Measurements from ENCODE around the gene GSX1.

GSX1 gene

GRCh38 chr13:27782151-27782550, 10.1 kb upstream of the GSX1 start:
- 83% methylated on average over 5 of the region's 5 CpGs for WGBS
- Histone ChIP-seq H3K36me3 (ENCODE audit: insufficient read depth, low read length) (no peaks in the 10 kb centered on the region), H3K9me3 (ENCODE audit: insufficient read depth, low read depth, low read length) (no peaks in the 10 kb centered on the region), H3K27me3 (ENCODE audit: insufficient read depth, low read length) (peaks cover 72% of the 10 kb centered on the region), H3K9ac (ENCODE audit: low read depth, low read length) (no peak overlapping the region), H3K4me3 (ENCODE audit: low read length) (no peak overlapping the region), H3K4me1 (ENCODE audit: insufficient read depth, low read length) (peaks cover 3% of the 10 kb centered on the region; the same call in 1 of the 2 replicates), H3K27ac (ENCODE audit: low read depth, low read length) (no peak overlapping the region)

DNA sequence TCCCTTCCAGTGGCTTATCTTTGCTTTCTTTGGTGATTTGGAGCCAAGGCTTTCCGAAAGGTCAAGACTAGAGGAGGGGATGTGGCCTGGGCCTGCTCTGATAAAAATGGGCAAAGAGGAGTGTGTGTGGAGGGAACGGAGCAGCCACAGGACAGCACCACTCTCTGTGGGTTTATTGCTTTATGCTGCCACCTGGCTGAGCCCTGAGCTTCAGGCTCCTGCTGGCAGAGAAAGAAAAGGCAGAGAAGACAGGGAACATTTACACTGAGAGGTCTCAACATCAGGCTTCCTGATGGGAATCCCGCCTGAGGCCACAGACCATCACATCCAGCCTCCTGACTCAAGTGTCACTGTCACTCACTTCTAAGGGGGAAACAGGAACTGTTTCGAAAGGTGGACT, 9.2 kb upstream of the GSX1 start:
- Histone ChIP-seq H3K27ac (ENCODE audit: low read depth, low read length) (no peak overlapping the region), H3K9me3 (ENCODE audit: insufficient read depth, low read depth, low read length) (no peaks in the 10 kb centered on the region), H3K4me1 (ENCODE audit: insufficient read depth, low read length) (peaks cover 3% of the 10 kb centered on the region; the same call in 1 of the 2 replicates), H3K36me3 (ENCODE audit: insufficient read depth, low read length) (no peaks in the 10 kb centered on the region), H3K4me3 (ENCODE audit: low read length) (no peak overlapping the region), H3K9ac (ENCODE audit: low read depth, low read length) (no peak overlapping the region), H3K27me3 (ENCODE audit: insufficient read depth, low read length) (peaks cover 72% of the 10 kb centered on the region)
- 45% methylated on average over 4 of the region's 4 CpGs for WGBS

- Histone ChIP-seq H3K4me3 (ENCODE audit: low read length) (no peak overlapping the region), H3K4me1 (ENCODE audit: insufficient read depth, low read length) (peaks cover 18% of the 10 kb centered on the region), H3K9ac (ENCODE audit: low read depth, low read length) (no peak overlapping the region), H3K27ac (ENCODE audit: low read depth, low read length) (no peak overlapping the region), H3K36me3 (ENCODE audit: insufficient read depth, low read length) (no peaks in the 10 kb centered on the region), H3K9me3 (ENCODE audit: insufficient read depth, low read depth, low read length) (no peaks in the 10 kb centered on the region), H3K27me3 (ENCODE audit: insufficient read depth, low read length) (peaks cover 99% of the 10 kb centered on the region)
- WGBS: 53% methylated on average over 1 of the region's 1 CpG
These were observed 4.0 kb upstream of the GSX1 start for GRCh38 chr13:27788271-27788670.

DNA sequence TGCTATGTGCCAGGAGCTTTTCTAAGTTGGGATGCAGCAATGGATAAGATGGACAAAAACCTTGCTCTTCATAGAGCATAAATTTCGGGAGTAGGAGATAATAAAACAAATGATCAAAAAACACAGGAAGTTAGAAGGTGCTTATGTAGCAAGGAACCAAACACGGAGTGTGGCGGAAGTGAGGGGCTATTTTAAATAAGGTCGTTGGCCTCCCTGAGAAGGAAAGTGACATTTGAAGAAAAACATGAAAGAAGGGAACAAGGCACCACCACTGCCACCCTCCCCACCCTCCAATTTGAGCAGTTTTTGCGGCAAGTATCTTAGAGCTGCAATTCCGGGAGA, 3.2 kb upstream of the GSX1 start:
- Histone ChIP-seq H3K27me3 (ENCODE audit: insufficient read depth, low read length) (peaks cover 99% of the 10 kb centered on the region), H3K27ac (ENCODE audit: low read depth, low read length) (no peak overlapping the region), H3K9ac (ENCODE audit: low read depth, low read length) (no peak overlapping the region), H3K36me3 (ENCODE audit: insufficient read depth, low read length) (no peaks in the 10 kb centered on the region), H3K9me3 (ENCODE audit: insufficient read depth, low read depth, low read length) (no peaks in the 10 kb centered on the region), H3K4me1 (ENCODE audit: insufficient read depth, low read length) (peaks cover 18% of the 10 kb centered on the region), H3K4me3 (ENCODE audit: low read length) (no peak overlapping the region)
- WGBS: 23% methylated on average over 6 of the region's 6 CpGs

DNA sequence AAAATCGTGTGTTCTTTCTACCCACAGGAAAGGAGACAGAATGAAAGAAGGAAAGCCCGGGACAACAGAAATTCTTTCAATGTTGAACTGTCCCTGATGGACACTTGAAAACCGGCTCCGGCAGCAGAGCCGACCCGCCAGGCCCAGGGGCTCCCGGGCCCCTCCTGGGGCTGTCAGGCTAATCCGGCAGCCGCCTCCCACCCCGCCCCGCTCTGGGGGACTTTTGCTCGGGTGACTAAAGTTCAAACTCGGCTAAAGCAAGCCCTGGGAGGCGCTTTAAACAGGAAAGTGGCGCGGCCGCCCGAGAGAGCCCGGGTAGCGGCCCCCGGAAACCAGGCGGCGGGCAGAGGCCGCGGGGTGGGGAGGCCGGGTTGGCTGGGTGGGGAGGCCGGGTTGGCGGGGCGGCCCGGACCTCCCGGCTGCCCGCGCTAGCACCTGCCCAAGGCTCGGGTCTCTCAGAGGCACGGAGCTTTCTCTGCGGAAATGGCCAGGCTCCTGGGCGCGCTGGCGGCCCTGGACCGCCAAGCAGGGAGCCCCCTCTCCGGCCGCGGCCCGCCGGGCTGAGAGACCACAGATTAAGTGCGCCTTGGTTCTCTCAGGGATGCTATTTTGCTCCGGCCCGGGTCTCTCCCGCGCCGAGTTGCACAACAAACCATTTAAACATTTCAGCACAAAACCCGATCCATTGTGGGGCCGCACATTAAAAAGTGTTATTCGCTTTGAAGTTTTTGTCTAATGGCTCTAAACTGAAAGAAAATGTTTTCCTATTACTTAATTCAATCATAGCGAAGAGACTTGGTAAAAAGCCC, 2.6 kb upstream of the GSX1 start:
- Histone ChIP-seq H3K4me3 (ENCODE audit: low read length) (no peak overlapping the region), H3K9me3 (ENCODE audit: insufficient read depth, low read depth, low read length) (no peaks in the 10 kb centered on the region), H3K27ac (ENCODE audit: low read depth, low read length) (no peak overlapping the region), H3K27me3 (ENCODE audit: insufficient read depth, low read length) (peaks cover 99% of the 10 kb centered on the region), H3K36me3 (ENCODE audit: insufficient read depth, low read length) (no peaks in the 10 kb centered on the region), H3K4me1 (ENCODE audit: insufficient read depth, low read length) (peaks cover 18% of the 10 kb centered on the region), H3K9ac (ENCODE audit: low read depth, low read length) (no peak overlapping the region)
- WGBS: 2% methylated on average over 55 of the region's 55 CpGs

GRCh38 chr13:27790523-27790922, 1.8 kb upstream of the GSX1 start:
- Histone ChIP-seq H3K27ac (ENCODE audit: low read depth, low read length) (no peak overlapping the region), H3K9me3 (ENCODE audit: insufficient read depth, low read depth, low read length) (no peaks in the 10 kb centered on the region), H3K9ac (ENCODE audit: low read depth, low read length) (no peak overlapping the region), H3K4me3 (ENCODE audit: low read length) (no peak overlapping the region), H3K4me1 (ENCODE audit: insufficient read depth, low read length) (peaks cover 23% of the 10 kb centered on the region), H3K36me3 (ENCODE audit: insufficient read depth, low read length) (no peaks in the 10 kb centered on the region), H3K27me3 (ENCODE audit: insufficient read depth, low read length) (peaks cover 99% of the 10 kb centered on the region)
- under 1% methylated on average over 23 of the region's 23 CpGs for WGBS

DNA sequence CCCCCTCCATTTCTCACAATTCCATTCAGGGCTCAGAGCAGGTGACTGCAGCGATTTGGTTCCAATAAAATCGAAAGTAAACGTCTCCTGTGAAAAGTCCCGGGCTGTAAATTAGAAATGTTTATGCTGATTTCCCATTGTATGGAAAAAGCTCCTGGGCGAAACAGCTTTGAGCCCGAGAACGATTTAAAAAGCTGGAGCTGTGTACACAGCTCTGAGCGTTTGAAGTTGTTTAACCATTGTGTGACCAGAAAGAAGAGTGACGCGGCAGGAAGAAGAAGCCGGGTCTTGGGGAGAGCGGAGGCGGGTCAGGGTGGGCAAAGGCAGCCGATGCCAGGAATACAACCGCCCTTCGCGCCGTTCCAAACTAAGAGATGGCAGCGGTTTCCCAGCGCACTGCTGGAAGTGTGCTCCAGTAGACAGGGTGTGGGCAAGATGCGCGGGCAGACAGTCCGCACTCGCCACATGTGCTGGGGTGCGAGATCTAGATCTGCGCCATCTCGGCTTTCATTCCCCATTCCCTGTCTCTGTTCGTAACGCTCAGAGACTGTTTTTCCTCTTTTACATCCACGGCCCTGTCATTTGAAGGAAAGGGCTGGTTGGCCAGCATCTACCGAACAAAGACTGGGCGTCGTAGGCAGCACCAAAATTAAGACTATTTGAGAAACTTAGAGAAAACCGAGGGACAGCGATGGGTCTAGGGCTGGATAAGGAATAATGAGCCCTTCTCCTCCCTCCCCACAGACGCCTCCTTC, 960 bp upstream of the GSX1 start:
- Histone ChIP-seq H3K36me3 (ENCODE audit: insufficient read depth, low read length) (no peaks in the 10 kb centered on the region), H3K27me3 (ENCODE audit: insufficient read depth, low read length) (peaks cover 100% of the 10 kb centered on the region), H3K9ac (ENCODE audit: low read depth, low read length) (no peak overlapping the region), H3K4me1 (ENCODE audit: insufficient read depth, low read length) (peaks cover 25% of the 10 kb centered on the region), H3K4me3 (ENCODE audit: low read length) (no peak overlapping the region), H3K27ac (ENCODE audit: low read depth, low read length) (no peak overlapping the region), H3K9me3 (ENCODE audit: insufficient read depth, low read depth, low read length) (no peaks in the 10 kb centered on the region)
- WGBS: 5% methylated on average over 35 of the region's 36 CpGs

DNA sequence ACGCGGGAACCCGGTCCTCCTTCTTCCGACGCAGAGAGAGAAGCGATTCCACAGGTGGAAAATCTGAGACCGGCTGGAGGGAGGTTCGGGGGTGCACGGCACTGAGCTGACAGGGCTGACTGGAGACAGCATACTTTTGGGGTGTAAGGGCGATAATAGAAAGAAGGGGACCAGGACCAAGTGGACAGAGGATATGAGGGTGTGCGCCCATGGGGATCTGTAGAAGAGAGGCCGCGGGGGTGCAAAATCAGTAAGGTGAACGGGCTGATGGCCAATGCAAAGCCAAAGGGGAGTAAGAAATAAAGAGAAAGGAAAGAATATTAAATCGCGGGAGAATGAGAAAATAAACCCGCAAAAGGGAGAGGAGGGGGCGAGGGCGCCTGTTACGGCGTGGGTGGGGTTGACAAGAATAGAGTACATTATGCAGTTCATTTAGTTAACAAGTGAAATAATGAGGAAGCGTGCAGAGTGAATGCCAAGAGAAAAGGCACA, 336 bp upstream of the GSX1 start:
- Histone ChIP-seq H3K4me3 (ENCODE audit: low read length) (no peak overlapping the region), H3K9me3 (ENCODE audit: insufficient read depth, low read depth, low read length) (no peaks in the 10 kb centered on the region), H3K27me3 (ENCODE audit: insufficient read depth, low read length) (peaks cover 100% of the 10 kb centered on the region), H3K36me3 (ENCODE audit: insufficient read depth, low read length) (no peaks in the 10 kb centered on the region), H3K4me1 (ENCODE audit: insufficient read depth, low read length) (peaks cover 31% of the 10 kb centered on the region), H3K27ac (ENCODE audit: low read depth, low read length) (no peak overlapping the region), H3K9ac (ENCODE audit: low read depth, low read length) (no peak overlapping the region)
- 19% methylated on average over 22 of the region's 22 CpGs for WGBS

DNA sequence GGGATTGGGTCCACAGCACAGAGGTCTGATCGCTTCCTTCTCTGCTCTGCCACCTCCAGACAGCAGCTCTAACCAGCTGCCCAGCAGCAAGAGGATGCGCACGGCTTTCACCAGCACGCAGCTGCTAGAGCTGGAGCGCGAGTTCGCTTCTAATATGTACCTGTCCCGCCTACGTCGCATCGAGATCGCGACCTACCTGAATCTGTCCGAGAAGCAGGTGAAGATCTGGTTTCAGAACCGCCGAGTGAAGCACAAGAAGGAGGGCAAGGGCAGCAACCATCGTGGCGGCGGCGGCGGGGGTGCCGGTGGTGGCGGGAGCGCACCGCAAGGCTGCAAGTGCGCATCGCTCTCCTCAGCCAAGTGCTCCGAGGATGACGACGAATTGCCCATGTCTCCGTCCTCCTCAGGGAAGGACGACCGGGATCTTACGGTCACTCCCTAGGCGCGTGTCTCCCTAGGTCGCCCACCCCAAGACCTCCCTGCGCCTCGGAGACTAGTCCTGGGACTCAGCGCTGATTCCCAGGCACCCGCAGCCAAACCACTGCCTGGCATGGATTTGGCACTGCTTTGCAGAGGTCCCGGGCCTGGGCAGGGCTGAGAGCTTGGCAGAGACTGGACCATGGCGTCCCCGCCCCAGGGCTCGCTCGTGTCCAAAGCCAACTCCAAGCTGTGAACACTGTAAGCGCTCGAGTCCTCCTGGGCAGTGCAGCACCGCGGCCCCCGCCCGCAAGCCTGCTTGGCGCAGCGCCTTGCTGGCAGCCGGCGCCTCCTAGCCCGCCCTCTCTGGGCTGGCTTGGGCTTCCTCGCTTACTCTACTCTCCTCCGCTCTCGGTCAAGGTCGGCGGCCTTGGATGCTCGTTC, 1.5 kb downstream of the GSX1 start:
- no peaks in the 10 kb centered on the region for H3K36me3 ChIP-seq (ENCODE audit: insufficient read depth, low read length)
- H3K27ac ChIP-seq (ENCODE audit: low read depth, low read length): no peak overlapping the region
- H3K9me3 ChIP-seq (ENCODE audit: insufficient read depth, low read depth, low read length): no peaks in the 10 kb centered on the region
- peaks cover 100% of the 10 kb centered on the region for H3K27me3 ChIP-seq (ENCODE audit: insufficient read depth, low read length)
- peaks cover 38% of the 10 kb centered on the region for H3K4me1 ChIP-seq (ENCODE audit: insufficient read depth, low read length)
- H3K9ac ChIP-seq (ENCODE audit: low read depth, low read length): no peak overlapping the region
- 4% methylated on average over 63 of the region's 63 CpGs for WGBS
- H3K4me3 ChIP-seq (ENCODE audit: low read length): no peak overlapping the region

- Histone ChIP-seq H3K9ac (ENCODE audit: low read depth, low read length) (no peak overlapping the region), H3K9me3 (ENCODE audit: insufficient read depth, low read depth, low read length) (no peaks in the 10 kb centered on the region), H3K4me1 (ENCODE audit: insufficient read depth, low read length) (peaks cover 35% of the 10 kb centered on the region), H3K27me3 (ENCODE audit: insufficient read depth, low read length) (peaks cover 100% of the 10 kb centered on the region), H3K27ac (ENCODE audit: low read depth, low read length) (no peak overlapping the region), H3K4me3 (ENCODE audit: low read length) (no peak overlapping the region), H3K36me3 (ENCODE audit: insufficient read depth, low read length) (no peaks in the 10 kb centered on the region)
- 10% methylated on average over 11 of the region's 11 CpGs for WGBS
These were observed 2.0 kb downstream of the GSX1 start for GRCh38 chr13:27794368-27794691.

Measured in HUES64 (cell line).